ENCODE results near the gene DTNA.

DNA sequence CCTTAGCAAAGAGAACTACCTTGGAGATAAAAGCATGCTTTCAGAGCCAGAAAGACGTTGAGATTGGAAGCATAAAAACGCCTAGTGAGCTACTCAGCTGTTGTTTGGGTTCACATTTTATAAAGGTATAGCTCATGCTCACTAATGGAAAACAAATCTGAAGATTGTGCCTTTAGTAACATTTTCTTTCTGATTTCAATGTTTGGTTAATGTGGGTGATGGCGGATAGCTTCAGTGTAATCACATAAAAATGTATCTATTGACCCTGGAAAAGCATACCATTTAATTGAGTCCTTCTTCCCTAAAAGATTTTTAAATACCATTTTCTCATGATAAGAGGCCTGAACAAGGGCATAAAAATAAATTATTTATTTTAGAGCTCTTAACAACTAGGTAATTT, 73.4 kb downstream of the DTNA start:
- TF ChIP-seq GATA3 (IDR thresholded peaks at IDR 0.05; ENCODE audit: low read depth, low read length) (no peak), GATA2 (IDR thresholded peaks at IDR 0.05; ENCODE audit: low read depth, low read length) (no peak)

All from SH-SY5Y (cell line).